NB4 (cell line): Measurements from ENCODE around the gene STAP1.
A peak's percentile ranks its signal among the peaks of the same experiment; 100 is the strongest.

Source experiments
- DNase-seq: peaks from one replicate; pipeline ENCODE4 v3.0.0; 2010; ENCODE audit warnings: low read depth
- H3K4me3 ChIP-seq: one replicate; pipeline ENCODE4 v1.5.1; 2011; ENCODE audit warnings: mild to moderate bottlenecking, low read depth, low read length, moderate library complexity
- CTCF ChIP-seq: IDR thresholded peaks from one replicate; pipeline ENCODE4 v1.5.1; 2012; ENCODE audit warnings: low read depth, low read length
- MAX ChIP-seq: IDR thresholded peaks from 2 replicates; pipeline ENCODE4 v1.6.1; 2011; ENCODE audit warnings: low read depth, low read length
- MYC ChIP-seq: IDR thresholded peaks from 2 replicates; pipeline ENCODE4 v1.6.1; 2011; ENCODE audit warnings: low read depth, low read length
- POLR2A ChIP-seq: IDR thresholded peaks from 2 replicates; pipeline ENCODE4 v1.6.1; 2011; ENCODE audit warnings: mild to moderate bottlenecking; ENCODE audit not compliant: insufficient read length; ENCODE audit errors: extremely low read depth

Gene STAP1

GRCh38 chr4:67558493-67558892 is at the start of gene STAP1:
Gene STAP1, plus strand, starts transcription at chr4:67558727. Its CDS starts 83 bp downstream, at chr4:67558810.
- peak within 1 kb of the TSS; percentile 37 for H3K4me3 ChIP-seq
- peak; percentile 61 for DNase-seq
- TF ChIP-seq POLR2A (no peak), MAX (peak; percentile 27; the same call in 1 of the 2 replicates), CTCF (no peak), MYC (no peak)

GRCh38 chr4:67512501-67512900 is 46.0 kb upstream of the STAP1 start:
- H3K4me3 ChIP-seq: no peak overlapping the region
- TF ChIP-seq CTCF (no peak), MYC (no peak), MAX (no peak), POLR2A (no peak)
- no peak for DNase-seq

- DNase-seq: no peak
- no peak for TF ChIP-seq CTCF
- TF ChIP-seq MYC: no peak
- TF ChIP-seq MAX: no peak
- no peak for TF ChIP-seq POLR2A
- H3K4me3 ChIP-seq: no peak overlapping the region
These were observed 38.4 kb upstream of the STAP1 start for GRCh38 chr4:67520141-67520540.

- TF ChIP-seq MAX (no peak), MYC (no peak), POLR2A (no peak), CTCF (no peak)
- H3K4me3 ChIP-seq: no peak overlapping the region
- no peak for DNase-seq
These were observed 37.0 kb upstream of the STAP1 start for GRCh38 chr4:67521506-67521905.

GRCh38 chr4:67522230-67522629 is 36.3 kb upstream of the STAP1 start:
- no peak overlapping the region for H3K4me3 ChIP-seq
- TF ChIP-seq MYC: no peak
- no peak for TF ChIP-seq POLR2A
- no peak for TF ChIP-seq CTCF
- no peak for TF ChIP-seq MAX
- no peak for DNase-seq
